Daoy (cell line): Measurements from ENCODE around the gene CHST8. TPM values are rescaled to one million over a fixed set of nuclear protein-coding genes. Genes with fewer than 3 reads are reported as not detected.
A peak's percentile ranks its signal among the peaks of the same experiment; 100 is the strongest.
"Not testable (repeated sequence)": the region's sequence is repeated elsewhere in the genome, so short reads cannot be mapped to it uniquely, and the experiment has no call there.

Experiments
- DNase-seq: peaks from one replicate; pipeline ENCODE4 v3.0.0-alpha.2; 2015; ENCODE audit warnings: low read depth
- total RNA-seq: library from RNA; depleted of rRNA; stranded (reverse); fragments of >200 nt; shearing (Covaris generic); gene quantifications from 2 replicates; pipeline ENCODE4 v1.2.3, GENCODE V29; 2014; rRNA removed

The CHST8 gene
- total RNA-seq, 1 experiment from 2014 or later, result 0.29 TPM

DNA sequence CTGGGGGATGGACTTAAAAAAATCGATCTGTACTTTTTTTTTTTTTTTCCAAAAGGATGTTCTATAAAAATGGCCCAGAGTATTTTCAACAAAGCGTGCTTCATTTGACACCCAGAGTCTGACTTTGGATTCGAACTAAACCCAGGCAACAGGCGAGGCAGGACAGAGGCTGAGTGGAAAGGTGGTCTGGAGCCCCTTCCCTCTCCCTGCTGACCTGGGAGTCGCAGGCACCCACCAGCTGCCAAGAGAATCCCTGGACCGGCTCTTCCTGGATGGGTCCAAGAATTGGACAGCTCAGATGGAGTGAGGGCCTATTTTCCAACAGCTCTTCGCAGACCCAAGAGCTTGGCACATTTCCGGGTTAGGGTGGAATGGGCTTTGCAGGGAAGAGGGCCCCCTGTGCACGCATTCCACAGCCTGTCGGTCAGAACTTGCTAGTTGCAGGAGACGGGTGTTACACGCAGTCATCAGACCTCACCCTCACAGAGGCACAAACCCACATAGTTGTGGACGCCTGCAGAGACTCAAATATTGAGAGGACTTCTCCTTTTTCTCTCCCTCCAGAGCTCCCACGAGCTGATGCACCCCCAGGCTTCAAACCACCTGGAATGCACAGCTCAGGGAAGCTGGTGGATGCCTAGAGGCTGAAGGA, 190.1 kb downstream of the CHST8 start:
- no peak for DNase-seq

DNA sequence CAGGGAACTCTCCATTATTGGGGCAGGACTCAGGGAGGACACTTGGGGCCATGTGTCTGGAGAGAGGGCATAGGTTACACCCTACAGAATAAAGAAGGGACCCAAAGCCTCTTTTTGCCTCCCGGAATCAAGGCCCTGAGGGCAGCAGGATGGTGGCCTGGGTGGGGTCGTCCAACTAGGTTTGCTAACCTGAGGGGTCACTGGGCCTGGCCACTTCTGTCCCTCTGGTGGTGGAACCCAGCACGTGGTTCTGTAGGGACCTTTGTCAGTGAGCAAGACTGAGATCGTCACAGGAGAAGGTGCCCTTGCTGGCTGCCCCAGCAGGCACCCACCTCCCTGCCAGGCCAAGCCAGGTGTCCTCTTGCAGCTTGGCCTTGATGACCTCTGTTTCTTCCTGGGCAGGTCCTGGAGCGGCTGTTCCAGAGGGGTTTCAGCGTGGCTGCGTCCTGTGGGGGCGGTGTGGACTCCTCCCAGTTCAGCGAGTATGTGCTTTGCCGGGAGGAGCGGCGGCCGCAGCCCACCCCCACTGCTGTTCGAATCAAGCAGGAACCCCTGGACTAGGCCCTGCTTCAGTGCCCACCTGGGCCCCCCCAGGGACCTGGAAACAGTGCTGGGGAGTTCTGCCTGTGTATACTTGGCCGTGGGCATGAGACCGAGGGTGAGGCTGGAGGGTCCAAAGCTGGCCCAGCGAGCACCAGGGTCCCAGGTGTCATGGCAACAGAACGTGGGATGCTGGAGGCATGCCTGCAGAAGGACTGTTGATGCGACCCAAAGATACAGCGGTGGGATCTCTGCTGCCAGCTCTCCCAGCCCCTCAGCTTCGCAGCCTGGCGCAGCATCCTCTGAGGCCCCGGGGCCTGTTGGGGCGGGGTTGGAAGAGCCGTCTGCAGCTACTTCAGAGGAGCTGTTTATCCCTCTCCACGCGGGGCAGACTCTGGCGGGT, 190.9 kb downstream of the CHST8 start:
- DNase-seq, result no peak

DNA sequence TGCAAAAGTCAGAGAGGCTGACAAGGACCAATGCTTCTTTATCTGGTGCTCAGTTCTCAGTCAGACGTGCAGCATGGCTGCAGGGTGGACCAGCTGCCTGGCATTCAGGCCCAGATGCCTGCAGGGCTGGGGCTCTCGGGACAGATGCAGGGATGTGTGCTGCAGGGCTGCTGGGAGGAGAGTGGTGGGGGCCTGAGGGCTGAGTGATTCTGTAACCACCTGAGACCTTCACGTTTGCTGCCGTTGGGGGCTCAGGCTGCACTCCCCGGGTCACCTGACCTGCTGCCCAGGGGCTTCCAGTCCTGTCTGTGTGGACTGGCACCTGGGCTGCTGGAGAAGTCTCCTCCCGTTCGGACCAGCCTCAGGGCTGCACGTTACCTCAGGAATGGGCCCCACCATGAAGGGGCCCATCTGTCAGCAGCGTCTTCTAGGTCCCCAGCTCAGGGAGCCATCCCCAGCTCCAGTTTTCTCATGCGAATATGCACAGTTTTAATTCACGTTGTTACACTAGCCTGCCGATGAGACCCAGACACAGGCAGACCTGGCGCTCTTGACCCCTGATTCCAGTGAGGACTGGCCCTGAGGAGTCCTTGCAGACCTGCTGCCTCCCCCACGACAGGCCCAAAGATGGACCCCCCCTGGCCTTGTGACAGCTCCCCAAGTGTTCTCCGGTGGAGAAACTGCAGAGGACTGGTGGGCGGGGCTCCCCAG, 191.8 kb downstream of the CHST8 start:
- no peak for DNase-seq

DNA sequence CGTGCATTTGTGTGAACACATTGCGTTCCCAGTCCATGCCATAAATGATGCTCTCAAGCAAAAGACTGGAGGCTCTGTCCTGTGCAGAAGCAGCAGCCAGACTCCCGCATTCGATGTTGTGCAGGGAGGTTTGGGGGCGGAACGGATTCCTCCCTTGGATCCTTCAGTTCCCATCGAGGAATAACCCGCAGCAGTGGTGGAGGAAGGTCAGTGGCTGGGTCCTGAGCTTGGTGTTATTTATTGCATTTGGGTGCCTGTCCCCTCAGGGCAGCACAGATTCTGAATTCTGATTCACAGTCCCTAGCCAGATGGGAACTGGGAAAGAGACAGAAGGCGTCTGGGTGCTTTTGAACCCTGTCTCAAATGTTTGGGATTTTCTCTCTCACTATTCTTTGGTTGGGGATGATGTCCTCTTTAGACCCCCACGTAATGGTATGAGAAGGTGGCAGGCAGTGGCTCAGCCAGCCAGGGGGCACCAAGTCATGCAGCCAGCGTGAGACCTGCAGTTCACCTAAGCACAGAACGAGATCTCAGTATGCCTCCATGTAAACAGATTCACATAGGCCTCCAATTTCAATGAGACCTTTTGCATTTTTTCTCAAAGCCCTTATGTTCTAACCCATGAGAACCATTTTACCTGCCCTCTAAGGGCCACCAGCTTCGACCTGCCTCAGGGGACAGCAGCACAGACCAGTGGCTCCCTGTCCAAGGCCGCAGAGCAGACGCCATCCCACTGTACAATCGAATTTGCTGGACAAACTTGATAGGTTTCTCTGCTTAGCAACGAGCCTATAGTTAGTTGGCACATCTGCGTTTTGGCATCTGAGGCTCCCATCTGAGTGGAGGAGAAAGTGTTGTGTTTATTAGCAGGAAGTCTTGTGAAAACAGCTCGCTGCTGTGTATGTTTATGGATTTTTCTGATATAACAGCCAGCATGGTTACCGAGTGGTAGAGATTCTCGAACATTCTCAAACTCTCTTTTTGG, 192.7 kb downstream of the CHST8 start:
- no peak for DNase-seq

DNA sequence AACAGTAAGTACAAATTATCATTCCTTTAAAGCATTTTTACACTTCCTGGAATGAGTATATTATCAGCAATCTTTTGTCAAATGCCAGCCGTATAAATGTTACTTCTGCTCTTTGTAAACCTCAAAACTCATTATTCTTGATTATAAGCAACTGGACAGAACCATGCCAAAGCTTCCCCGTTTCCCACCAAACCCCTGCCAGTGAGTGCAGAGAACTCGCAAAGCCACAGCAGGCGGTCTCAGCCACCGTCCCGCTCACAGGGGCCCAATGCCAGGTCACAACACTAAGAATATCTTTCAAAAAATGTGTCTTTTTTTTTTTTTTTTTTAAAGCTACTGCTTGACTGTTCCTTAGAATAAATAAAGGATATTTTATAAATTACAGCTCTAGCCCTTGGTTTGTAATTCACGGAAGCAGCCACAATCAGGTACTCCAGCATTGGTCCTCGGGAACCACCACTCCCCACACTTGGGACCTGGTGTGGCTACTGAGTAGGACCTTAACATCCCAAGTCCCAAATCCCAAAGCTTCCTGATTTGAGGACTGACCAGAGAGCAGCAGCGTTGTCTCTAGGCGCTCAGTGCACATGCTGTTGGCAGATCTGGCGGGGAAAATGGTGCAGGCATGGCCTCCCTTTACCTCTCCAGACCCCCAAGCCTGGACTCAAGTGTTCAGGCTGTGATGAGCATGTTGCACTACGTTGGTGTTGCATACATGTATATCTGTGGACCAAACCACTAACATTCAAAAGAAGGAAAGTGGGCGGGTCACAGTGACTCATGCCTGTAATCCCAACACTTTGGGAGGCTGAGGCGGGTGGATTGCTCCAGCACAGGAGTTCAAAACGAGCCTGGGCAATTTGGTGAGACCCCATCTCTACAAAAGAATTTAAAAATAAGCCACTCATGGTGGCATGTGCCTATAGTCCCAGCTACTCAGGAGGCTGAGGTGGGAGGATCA, 193.9 kb downstream of the CHST8 start:
- peak; percentile 49 for DNase-seq

DNA sequence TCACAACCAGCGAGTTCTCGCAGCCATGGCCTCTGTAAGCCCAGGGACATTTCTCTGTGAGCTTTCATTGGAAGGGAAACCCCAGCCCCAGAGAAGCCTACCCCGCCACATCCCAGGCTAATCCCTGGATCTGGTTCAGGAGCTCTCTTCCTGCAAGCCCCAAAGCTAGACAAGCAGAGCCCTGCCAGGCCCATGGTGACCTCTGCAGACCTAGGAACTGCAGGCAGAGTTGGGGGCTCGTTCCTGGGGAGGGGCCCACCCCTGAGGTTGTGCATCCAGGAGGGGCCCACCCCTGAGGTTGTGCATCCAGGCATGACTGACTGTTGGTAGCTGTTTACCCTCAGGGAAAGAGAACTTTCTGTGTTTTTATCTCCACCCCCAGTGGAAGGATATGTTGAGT, 196.7 kb downstream of the CHST8 start:
- no peak for DNase-seq

DNA sequence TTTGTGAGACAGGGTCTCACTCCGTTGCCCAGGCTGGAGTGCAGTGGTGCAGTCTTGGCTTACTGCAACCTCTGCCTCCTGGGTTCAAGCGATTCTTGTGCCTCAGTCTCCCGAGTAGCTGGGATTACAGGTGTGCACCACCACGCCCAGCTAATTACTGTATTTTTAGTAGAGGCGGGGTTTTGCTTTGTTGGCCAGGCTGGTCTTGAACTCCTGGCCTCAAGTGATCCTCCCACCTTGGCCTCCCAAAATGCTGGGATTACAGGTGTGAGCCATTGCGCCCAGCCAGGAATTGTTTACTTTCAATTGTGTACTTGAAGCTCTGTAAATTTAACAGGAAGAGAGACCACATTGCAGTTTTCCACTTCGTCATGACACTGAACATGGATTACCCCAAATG, 197.3 kb downstream of the CHST8 start:
- DNase-seq, result not testable (repeated sequence)

DNA sequence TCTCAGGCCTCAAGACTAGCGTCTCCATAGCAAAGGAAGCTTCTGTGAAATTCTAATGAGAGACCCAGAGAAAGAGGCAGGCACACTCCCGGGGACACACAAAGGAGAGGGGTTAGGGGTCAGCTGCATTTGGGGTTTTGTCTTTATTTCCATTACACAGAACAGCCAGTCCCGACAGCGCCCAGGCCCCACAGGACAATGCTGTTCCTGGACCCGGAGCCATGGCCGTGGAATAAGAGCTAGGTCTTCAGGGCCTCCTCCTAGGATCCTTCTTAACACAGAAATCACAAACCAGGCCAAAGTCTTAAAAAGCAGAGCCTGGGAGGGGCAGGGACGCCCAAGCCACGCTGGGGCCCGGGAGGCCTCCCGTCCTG, 197.7 kb downstream of the CHST8 start:
- no peak for DNase-seq

DNA sequence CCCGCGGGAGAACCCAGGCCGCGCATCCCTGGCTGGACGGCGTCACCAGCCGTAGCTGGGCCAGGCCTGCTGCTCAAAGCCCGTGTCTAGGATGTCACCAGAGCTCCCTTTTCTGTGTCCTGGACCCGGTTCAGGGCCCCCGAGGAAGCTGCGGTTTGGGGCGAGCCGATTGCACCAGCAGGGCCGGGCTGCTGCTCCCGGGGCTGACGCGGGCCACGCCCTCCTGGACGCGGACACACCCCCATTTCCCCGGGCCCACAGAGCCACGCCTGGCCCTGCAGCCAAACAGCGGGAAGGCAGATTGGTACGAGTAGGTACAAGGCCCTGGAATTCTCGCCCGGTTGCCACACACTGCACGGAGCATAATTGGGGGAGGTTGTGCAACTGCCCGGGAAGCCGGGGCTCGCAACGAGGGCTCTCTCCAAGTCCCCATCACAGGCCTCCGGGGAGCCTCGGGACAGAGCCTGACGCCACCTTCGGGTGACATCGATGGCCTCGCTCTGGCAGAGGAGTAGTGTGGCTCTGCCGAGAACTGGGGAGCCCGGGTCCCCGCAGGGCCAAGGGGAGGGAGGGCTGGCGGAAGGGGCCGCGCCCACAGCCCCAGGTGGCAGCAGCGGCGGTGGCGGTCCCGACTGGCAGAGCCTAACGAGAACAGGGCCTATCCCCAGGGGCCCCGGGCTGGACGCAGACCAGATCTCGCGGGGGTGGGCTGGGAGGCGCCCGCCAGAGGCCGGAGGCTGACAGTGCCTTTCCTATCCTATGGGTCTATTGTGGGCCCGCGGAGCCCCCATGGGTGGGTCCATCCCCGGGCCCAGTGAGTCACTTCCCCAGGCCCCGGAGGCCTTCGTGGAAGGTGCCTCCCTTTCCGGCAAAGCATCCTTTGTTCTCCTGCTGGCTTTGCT, 198.4 kb downstream of the CHST8 start:
- peak; percentile 90 for DNase-seq

DNA sequence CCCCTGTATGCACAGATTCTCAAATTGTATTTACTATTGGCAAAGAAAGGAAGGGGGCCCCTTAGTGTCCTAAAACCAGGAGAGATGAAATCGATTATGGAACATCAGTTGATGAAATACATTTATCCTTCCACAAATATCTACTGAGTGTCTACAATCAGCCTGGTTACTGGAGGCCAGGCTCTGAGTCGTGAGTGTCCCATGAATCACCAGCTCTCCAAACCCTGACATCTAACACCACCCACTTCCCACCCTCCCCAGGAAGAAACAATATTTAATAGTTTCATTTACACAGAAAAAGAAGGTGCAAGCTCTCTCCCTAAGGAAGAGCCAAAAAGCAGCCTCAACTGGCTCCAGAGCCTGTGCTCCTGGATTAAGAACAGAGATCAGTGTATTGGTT, 200.1 kb downstream of the CHST8 start:
- peak; percentile 37 for DNase-seq

Other genes starting within 250 kb of the CHST8 start
- 35.4 and 40.0 TPM in 2 replicates for gene CEBPG, start 248.2 kb upstream of the CHST8 start, total RNA-seq
- gene PEPD, start 100.2 kb upstream of the CHST8 start, total RNA-seq, result 65.2 and 87.3 TPM in 2 replicates
- gene KCTD15, start 174.9 kb downstream of the CHST8 start, total RNA-seq, result 33.3 and 43.3 TPM in 2 replicates